HG03354 (cell line): ENCODE measurements around the gene GAS6.
"Not testable (repeated sequence)": the region's sequence is repeated elsewhere in the genome, so short reads cannot be mapped to it uniquely, and the experiment has no call there.

Experiments
- ATAC-seq: cut with Tn5 transposase; IDR thresholded peaks from one replicate; pipeline ENCODE4 v1.9.1; 2021; ENCODE audit warnings: mild to moderate bottlenecking; ENCODE audit not compliant: unreplicated experiment, poor library complexity, severe bottlenecking

The GAS6 gene

GRCh38 chr13:113842336-113843062 lies 21.4 kb downstream of the GAS6 start:
- ATAC-seq = no peak

DNA sequence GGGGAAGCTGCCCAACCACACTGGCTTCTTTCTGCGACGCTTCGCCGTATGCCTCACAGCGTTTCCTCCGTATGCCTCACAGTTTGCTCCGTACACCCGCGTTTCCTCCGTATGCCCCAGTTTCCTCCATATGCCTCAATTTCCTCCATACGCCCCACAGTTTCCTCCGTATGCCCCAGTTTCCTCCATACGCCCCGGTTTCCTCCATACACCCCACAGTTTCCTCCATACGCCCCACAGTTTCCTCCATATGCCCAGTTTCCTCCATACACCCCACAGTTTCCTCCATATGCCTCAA lies 22.6 kb downstream of the GAS6 start:
- no peak for ATAC-seq

GRCh38 chr13:113840541-113841352 lies 23.1 kb downstream of the GAS6 start:
- no peak for ATAC-seq

GRCh38 chr13:113839536-113840204 lies 24.2 kb downstream of the GAS6 start:
- ATAC-seq = no peak

GRCh38 chr13:113838711-113839201 lies 25.1 kb downstream of the GAS6 start:
- ATAC-seq = no peak

DNA sequence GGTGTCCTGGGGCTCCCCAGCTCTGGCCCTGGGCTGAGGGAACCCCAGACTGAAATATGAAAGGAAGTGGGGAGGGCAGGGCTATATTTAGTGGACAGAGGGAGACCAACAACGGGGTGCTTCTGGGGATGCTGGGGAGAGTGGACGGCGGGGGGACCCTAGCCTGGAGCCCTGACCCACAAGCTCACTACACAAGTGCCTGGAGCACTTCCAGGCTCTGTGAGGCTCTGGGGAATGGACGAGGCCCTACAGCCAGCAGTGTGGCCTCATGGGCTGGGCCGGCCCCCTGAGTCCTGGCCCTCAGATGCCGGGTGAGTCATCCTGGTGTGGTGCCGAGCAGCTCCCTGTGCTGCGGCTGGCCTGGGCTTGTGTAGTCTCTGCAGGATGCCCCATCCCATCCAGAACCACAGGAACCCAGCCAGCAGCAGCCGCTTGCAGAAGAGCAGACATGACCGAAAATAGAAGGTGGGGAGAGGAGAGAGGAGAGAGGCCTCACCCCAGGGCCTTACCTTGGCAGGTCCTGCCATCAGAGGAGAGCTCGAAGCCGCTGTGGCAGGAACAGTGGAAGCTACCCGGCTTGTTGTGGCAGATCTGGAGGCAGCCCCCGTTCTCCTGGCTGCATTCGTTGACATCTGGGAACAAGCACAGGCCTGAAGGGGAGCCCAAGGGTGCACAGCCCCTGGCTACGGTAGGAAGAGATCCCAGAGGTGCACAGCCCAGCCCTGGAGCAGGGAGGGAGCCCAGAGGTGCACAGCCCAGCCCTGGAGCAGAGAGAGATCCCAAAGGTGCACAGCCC lies 26.1 kb downstream of the GAS6 start:
- no peak for ATAC-seq

- ATAC-seq = no peak
Measured at GRCh38 chr13:113836768-113837559, 26.9 kb downstream of the GAS6 start.

DNA sequence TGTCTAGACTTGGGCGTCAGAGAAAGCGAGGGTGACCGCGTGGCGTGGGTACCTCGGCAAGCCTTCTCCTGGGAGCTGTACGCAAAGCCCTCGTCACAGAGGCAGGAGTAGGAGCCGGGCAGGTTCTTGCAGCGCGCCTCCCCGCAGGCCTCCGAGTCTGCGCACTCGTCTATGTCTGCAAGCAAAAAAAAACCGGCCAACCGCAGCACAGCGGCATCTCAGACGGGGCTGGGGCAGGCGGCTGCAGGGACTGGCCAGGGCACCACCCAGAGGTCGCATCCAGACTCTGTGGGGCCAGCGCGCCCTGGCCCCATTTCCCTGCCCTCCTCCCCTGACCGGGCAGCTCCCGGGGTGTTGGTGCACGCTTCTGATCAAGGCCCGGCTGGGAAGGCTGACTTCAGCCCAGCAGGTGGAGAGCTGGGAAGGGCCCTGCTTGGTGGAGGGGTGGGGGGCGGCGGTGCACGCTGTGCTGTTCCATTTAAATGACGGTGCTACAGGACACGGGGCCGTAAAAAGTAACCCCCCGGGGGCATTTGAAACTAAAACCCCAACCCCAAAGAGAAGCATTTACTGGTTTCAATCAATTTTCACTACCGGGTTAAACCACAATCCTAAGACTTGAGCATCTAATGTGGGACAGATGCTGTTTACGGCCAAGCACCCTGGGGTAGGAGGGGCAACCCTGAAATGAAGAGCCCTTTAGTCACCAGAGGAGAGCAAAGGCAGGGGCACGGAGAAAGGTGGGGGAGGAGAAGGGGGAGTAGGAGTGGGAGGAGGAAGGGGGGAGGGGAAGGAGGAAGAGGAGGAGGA lies 28.2 kb downstream of the GAS6 start:
- ATAC-seq = no peak

GRCh38 chr13:113834496-113835200 lies 29.2 kb downstream of the GAS6 start:
- no peak for ATAC-seq

- not testable (repeated sequence) for ATAC-seq
Measured at GRCh38 chr13:113834006-113834405, 29.9 kb downstream of the GAS6 start.

- no peak for ATAC-seq
Measured at GRCh38 chr13:113833111-113833830, 30.6 kb downstream of the GAS6 start.

DNA sequence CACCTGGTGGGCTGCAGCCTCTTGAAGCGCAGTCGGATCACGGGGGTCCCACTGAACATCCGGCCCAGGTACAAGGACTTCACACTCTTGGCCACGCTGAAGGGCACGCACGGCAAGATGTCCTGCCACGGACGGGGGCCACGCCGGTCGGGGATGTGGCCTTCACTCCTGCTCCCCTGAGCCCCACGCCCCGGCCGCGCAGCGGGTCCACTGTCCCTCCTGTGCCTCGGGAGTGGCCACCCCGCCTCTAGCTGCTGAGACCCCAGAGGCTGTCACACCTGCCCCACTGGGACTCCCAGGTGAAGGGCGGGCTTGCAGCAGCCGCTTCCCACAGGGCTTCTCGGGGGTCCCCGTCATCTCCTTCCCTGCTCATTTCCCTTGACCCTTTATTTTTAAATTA lies 31.2 kb downstream of the GAS6 start:
- ATAC-seq = no peak

DNA sequence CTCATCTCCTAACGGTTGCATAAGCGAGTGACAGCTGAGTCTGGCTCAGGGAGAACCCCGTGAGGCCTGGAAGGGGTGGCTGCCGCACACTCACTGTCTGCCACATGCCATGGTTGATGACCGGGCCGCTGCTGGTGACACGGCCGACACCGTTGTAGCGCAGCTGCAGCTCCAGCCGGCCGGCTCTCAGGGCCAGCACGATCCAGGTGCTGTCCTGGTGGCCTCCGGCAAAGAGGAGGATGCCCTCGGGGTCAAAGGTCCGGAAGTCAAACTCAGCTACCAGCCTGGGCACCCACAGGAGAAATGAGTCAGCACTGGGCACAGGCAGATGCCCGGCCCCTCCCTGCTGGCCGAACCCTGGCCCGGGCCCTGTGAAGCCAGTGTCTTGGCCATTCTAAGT lies 31.7 kb downstream of the GAS6 start:
- no peak for ATAC-seq

DNA sequence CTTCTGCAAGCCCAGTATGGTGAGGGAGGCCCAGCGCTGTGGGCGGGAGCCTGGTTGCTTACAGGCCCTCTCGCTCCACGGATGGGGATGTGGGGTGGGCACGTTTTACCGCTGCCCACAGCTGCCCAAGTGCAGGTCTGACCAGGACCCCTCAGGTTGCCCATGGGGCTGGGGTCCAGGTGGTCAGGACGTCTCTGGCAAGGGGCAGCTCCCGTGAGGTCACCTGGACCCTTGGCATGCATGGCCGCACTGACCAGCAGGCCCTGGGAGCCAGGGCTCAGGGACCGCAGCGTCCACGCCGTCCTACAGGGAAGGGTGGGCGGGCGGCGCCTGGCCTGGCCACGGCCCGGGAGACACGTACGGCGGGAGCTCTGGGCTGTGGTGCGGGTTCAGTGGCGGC lies 32.8 kb downstream of the GAS6 start:
- ATAC-seq = no peak

DNA sequence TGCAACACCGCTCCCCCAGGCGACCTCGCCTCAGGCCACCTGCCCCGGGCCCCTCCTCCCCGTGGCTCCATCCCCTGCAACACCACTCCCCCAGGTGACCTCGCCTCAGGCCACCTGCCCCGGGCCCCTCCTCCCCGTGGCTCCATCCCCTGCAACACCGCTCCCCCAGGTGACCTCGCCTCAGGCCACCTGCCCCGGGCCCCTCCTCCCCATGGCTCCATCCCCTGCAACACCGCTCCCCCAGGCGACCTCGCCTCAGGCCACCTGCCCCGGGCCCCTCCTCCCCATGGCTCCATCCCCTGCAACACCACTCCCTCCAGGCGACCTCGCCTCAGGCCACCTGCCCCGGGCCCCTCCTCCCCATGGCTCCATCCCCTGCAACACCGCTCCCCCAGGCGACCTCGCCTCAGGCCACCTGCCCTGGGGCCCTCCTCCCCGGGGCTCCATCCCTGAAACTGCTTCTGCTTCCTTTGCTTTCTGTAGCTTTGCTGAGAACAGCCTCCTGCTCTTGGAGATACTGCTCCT lies 33.4 kb downstream of the GAS6 start:
- not testable (repeated sequence) for ATAC-seq

GRCh38 chr13:113828282-113828825 lies 35.5 kb downstream of the GAS6 start:
- no peak for ATAC-seq

- no peak for ATAC-seq
Measured at GRCh38 chr13:113827021-113827420, 36.9 kb downstream of the GAS6 start.
